Coronary artery (tissue), 2 donors: Measurements from ENCODE around the gene PITPNM3.

Experiments used
- DNase-seq: peaks from one replicate; pipeline ENCODE4 v3.0.0-alpha.2; 2017; ENCODE audit warnings: low spot score
- H3K27ac ChIP-seq, 2 donors: fragments of 200-600 bp; sonication (generic); one replicate each; pipeline ENCODE4 v1.5.1; 2016 to 2019
- H3K4me3 ChIP-seq: fragments of 200-600 bp; sonication (generic); 2 replicates; pipeline ENCODE4 v1.5.1; 2016; ENCODE audit warnings: mild to moderate bottlenecking, moderate library complexity
- TF ChIP-seq, protein P1 (sequence below): fragments of 200-600 bp; sonication (generic); IDR thresholded peaks from one replicate; pipeline ENCODE4 v1.5.1; 2019; ENCODE audit warnings: antibody characterized with exemption

The PITPNM3 gene

GRCh38 chr17:6462692-6463091, 93.7 kb downstream of the PITPNM3 start:
- Histone ChIP-seq H3K27ac (no peak overlapping the region), H3K4me3 (no peak overlapping the region)
- TF ChIP-seq, protein P1, sequence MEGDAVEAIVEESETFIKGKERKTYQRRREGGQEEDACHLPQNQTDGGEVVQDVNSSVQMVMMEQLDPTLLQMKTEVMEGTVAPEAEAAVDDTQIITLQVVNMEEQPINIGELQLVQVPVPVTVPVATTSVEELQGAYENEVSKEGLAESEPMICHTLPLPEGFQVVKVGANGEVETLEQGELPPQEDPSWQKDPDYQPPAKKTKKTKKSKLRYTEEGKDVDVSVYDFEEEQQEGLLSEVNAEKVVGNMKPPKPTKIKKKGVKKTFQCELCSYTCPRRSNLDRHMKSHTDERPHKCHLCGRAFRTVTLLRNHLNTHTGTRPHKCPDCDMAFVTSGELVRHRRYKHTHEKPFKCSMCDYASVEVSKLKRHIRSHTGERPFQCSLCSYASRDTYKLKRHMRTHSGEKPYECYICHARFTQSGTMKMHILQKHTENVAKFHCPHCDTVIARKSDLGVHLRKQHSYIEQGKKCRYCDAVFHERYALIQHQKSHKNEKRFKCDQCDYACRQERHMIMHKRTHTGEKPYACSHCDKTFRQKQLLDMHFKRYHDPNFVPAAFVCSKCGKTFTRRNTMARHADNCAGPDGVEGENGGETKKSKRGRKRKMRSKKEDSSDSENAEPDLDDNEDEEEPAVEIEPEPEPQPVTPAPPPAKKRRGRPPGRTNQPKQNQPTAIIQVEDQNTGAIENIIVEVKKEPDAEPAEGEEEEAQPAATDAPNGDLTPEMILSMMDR, result no peak
- DNase-seq, result no peak

GRCh38 chr17:6461792-6462524, 94.4 kb downstream of the PITPNM3 start:
- Histone ChIP-seq H3K27ac (no peak overlapping the region), H3K4me3 (no peak overlapping the region)
- TF ChIP-seq, protein P1, result no peak
- DNase-seq, result no peak

DNA sequence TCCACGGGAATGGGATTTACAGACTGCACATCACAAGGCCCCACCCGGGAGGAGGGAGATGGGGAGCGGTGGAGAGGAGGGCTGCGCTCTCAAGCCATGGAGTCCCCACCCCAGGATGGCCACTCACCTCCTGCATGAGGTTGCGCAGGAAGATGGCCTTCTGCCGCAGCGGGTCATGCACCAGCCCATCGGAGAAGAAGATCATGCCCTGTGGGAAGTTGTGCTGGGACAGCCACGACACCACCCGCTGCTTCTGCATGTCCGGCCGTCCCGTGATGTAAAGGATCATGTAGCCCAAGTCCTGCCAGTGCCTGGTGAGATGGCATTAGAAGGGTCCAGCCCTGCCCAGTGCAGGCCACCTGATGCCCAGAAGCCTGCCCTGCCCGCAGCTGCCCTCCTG, 95.1 kb downstream of the PITPNM3 start:
- no peak overlapping the region for H3K4me3 ChIP-seq
- DNase-seq, result no peak
- H3K27ac ChIP-seq, result no peak overlapping the region
- TF ChIP-seq, protein P1, result no peak

- DNase-seq, result no peak
- TF ChIP-seq, protein P1, result no peak
- H3K27ac ChIP-seq, result no peak overlapping the region
- no peak overlapping the region for H3K4me3 ChIP-seq
Observed at GRCh38 chr17:6460531-6461161, 95.7 kb downstream of the PITPNM3 start.

- no peak overlapping the region for H3K27ac ChIP-seq
- no peak for DNase-seq
Observed at GRCh38 chr17:6458460-6458950, 97.8 kb downstream of the PITPNM3 start.

DNA sequence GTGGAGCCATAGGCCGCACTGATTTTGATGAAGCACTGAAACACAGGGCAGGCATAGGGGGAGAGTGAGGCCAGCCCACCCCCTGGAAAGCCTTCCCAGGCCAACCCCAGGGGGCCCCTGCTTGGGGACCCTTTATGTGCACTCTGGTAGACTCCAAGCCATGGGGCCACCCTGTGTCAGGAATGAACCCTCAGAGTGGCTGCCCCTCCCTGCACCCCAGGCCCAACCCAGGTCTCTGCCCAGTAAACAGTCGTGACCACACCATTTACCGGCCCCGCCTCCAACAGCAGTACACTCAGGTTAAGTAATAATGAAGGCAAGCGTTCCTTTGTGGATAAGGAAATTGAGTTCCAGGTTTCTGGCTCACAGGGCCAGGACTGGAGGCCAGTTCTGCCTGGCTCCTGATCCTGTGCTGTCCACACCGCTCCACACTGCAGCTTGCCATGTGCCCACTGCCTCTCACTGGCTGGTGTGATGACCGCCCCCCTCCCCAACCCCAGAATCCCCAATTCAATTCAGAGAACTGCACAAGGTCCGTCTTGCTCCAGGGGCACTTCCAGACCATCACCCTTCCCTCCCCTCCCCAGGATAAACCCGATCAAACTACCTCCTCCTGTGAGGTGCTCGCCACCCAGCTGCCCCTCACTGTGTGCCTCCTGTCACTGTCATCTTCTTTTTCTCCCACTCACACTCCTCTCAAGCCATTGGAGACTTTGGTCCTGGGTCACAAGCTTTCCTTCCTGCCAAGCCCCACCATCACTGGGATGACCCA, 98.5 kb downstream of the PITPNM3 start:
- no peak for DNase-seq
- TF ChIP-seq, protein P1, result no peak
- H3K27ac ChIP-seq, result no peak overlapping the region

More at GRCh38 chr17:6458460-6458950, 97.8 kb downstream of the PITPNM3 start:
- TF ChIP-seq, protein P1, result no peak
- no peak overlapping the region for H3K4me3 ChIP-seq

More for the DNA sequence above, 98.5 kb downstream of the PITPNM3 start:
- no peak overlapping the region for H3K4me3 ChIP-seq
